Heart right ventricle (tissue), 16 donors: ENCODE data around the gene CLIP4. TPM values are rescaled to one million over a fixed set of nuclear protein-coding genes. Genes with fewer than 3 reads are reported as not detected.

ENCODE experiments used
- ATAC-seq, 8 donors: fragments of 200-7000 bp; cut with Tn5 transposase; one replicate each; pipeline ENCODE4 v1.9.1; 2020; ENCODE audit warnings: mild to moderate bottlenecking in 8 of 8, moderate library complexity in 8 of 8, moderate number of reproducible peaks in 1 of 8
- DNase-seq, 2 donors: peaks; one replicate each; pipeline ENCODE4 v3.0.0-alpha.2; 2020
- H3K27ac ChIP-seq, 10 donors: fragments of 200-600 bp; sonication (generic) in 2 of 10; one replicate each; pipeline versions ENCODE4 v1.5.0 to v1.8.0; 2020 to 2022; ENCODE audit warnings: mild to moderate bottlenecking in 3 of 10
- H3K27me3 ChIP-seq, 7 donors: fragments of 200-600 bp; one replicate each; pipeline ENCODE4 v1.8.0; 2021 to 2022; ENCODE audit warnings: mild to moderate bottlenecking in 2 of 7
- H3K36me3 ChIP-seq, 9 donors: fragments of 200-600 bp; sonication (generic) in 1 of 9; one replicate each; pipeline versions ENCODE4 v1.5.0 to v1.8.0; 2020 to 2022; ENCODE audit warnings: mild to moderate bottlenecking in 2 of 9
- H3K4me1 ChIP-seq, 9 donors: fragments of 200-600 bp; sonication (generic) in 1 of 9; one replicate each; pipeline versions ENCODE4 v1.5.0 to v1.8.0; 2020 to 2022; ENCODE audit warnings: mild to moderate bottlenecking in 4 of 9
- H3K4me3 ChIP-seq, 10 donors: fragments of 200-600 bp; sonication (generic) in 2 of 10; one replicate each; pipeline versions ENCODE4 v1.5.0 to v1.8.0; 2020 to 2022; ENCODE audit warnings: mild to moderate bottlenecking in 7 of 10, moderate library complexity in 2 of 10
- H3K9me3 ChIP-seq, 11 donors: fragments of 200-600 bp in 10 of 11; sonication (generic) in 2 of 11; one replicate each; pipeline versions ENCODE4 v1.5.0 to v1.8.0; 2013 to 2022; ENCODE audit warnings: mild to moderate bottlenecking in 2 of 11, control low read depth in 1 of 11, moderate library complexity in 1 of 11
- WGBS, 2 donors: extraction: QIAGEN DNeasy Blood & Tissue Kit; methylation state at CpG; one replicate each; pipeline ENCODE4 v1.1.7; 2013; ENCODE audit warnings: inconsistent platforms in 1 of 2; 5-methylcytosine and 5-hydroxymethylcytosine counted together
- intact Hi-C, 10 donors: fragments of 100-400 bp; cut with DNase I; formaldehyde crosslinking; loops; one replicate each; pipeline versions ENCODE4 v1.11.1 to v1.14.2; 2022
- polyA plus RNA-seq, 2 donors: library from polyadenylated mRNA; stranded (reverse); fragments of 200-250 nt; gene quantifications; one replicate each; pipeline ENCODE4 v1.2.3, GENCODE V29; 2013
- total RNA-seq, 10 donors: library from RNA; stranded (reverse); fragmentation: NEBNext Ultra II Directional in 3 of 10; extraction: Animal tissue kit (Norgen Biotek cat#: 25700) in 3 of 10; gene quantifications; one replicate each; pipeline versions ENCODE4 v1.2.1 to v1.2.4, GENCODE V29; 2021 to 2023
- TF ChIP-seq, protein P1 (sequence below), 9 donors: fragments of 200-600 bp; sonication (generic) in 2 of 9; IDR thresholded peaks; one replicate each; pipeline versions ENCODE4 v1.5.0 to v1.8.0; 2021 to 2022; ENCODE audit warnings: antibody characterized with exemption in 9 of 9, mild to moderate bottlenecking in 5 of 9, moderate library complexity in 1 of 9
- donor health status: Arrhythmogenic right ventricular cardiomyopathy.
- donor health status: ischemic (EF 13 %, LVEDD 7.1; RV severe dilation, severe dysfunction).
- donor health status: healthy with polysubstance abuse.
- donor health status: DM: no; HTN: yes; CAD: no.
- donor health status: DM: no; HTN: no; CAD: no.
- donor health status: ischemic (EF 25% LVEDD 6.9; RV normal size, moderate dysfunction).
- donor health status: ischemic (EF 25% LVEDD 5.7; RV mildly dilated, moderate dysfunction).
- donor health status: healthy.
- donor health status: DM: yes; HTN: yes; CAD: no.
- donor health status: Ischemic cardiomyopathy.
- donor health status: ischemic (EF 35%, LVEDD 5.7; RV mildly dilated, moderate dysfunction).
- donor health status: nonischemic (EF 11% LVEDD 7.7; RV severe dilation, severe dysfunction).
- donor health status: DM: yes; HTN: yes; CAD: no.
- donor health status: PGD.
- donor health status: ischemic (EF 29% LVEDD 5.4; RV normal size, mild dysfunction).
- donor health status: nonischemic (EF 23%, LVEDD 6.1; RV moderate dilation, normal function).

The CLIP4 gene
- total and polyA plus RNA-seq, 12 donors, result 8.3 to 55.2 (median 42.8) TPM

- H3K36me3 ChIP-seq, result no peaks in the 10 kb centered on the region
- no peak for ATAC-seq
- no peak for DNase-seq
- intact Hi-C loops, result no loop called here
- 77 to 80% methylated on average over 6 of the region's 6 CpGs for WGBS, 2 donors
- no peaks in the 10 kb centered on the region for H3K9me3 ChIP-seq
- H3K27ac ChIP-seq, result no peak overlapping the region
- peaks cover 0 to 1% (median 0%) of the 10 kb centered on the region in 9 donors for H3K4me1 ChIP-seq
- H3K27me3 ChIP-seq, result peaks cover 0 to 15% (median 0%) of the 10 kb centered on the region in 7 donors
- H3K4me3 ChIP-seq, result no peak overlapping the region
- TF ChIP-seq, protein P1, sequence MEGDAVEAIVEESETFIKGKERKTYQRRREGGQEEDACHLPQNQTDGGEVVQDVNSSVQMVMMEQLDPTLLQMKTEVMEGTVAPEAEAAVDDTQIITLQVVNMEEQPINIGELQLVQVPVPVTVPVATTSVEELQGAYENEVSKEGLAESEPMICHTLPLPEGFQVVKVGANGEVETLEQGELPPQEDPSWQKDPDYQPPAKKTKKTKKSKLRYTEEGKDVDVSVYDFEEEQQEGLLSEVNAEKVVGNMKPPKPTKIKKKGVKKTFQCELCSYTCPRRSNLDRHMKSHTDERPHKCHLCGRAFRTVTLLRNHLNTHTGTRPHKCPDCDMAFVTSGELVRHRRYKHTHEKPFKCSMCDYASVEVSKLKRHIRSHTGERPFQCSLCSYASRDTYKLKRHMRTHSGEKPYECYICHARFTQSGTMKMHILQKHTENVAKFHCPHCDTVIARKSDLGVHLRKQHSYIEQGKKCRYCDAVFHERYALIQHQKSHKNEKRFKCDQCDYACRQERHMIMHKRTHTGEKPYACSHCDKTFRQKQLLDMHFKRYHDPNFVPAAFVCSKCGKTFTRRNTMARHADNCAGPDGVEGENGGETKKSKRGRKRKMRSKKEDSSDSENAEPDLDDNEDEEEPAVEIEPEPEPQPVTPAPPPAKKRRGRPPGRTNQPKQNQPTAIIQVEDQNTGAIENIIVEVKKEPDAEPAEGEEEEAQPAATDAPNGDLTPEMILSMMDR (IDR thresholded peaks at IDR 0.05), result no peak
Observed at GRCh38 chr2:29218071-29218470, 102.9 kb downstream of the CLIP4 start.

DNA sequence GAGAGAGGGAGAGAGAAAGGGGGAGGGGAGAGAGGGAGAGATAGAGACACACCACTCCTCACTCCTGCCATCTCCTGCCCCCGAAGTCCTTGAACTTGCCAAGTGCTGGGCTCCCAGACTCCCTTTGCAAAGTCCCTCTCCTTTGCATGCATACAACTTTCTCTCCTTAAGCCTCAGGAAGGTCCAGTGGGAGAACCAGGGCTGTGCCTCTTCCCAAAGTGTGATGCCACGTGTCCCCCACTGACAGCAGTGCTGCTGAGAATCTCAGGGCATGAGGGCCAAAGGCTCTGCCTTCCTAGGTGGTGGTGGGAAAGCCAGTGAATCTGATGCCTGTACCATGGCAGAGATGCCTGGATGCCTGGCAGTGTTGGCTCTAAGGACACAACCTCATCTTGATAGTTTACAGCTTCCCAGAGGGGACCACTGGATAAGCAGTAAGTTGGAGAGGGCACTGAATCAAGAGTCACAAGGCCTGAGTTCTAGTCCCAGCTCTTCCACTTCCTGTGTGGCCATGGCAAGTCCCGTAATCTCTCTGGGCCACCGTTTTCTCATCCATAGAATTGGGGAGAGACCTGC is 103.4 kb downstream of the CLIP4 start:
- TF ChIP-seq, protein P1 (IDR thresholded peaks at IDR 0.05), result no peak
- ATAC-seq, result no peak

GRCh38 chr2:29219374-29219773 is 104.2 kb downstream of the CLIP4 start:
- intact Hi-C loops, result no loop called here
- no peak for DNase-seq
- peaks cover 0 to 14% (median 0%) of the 10 kb centered on the region in 9 donors for H3K4me1 ChIP-seq
- TF ChIP-seq, protein P1 (IDR thresholded peaks at IDR 0.05), result no peak
- ATAC-seq, result no peak
- no peak overlapping the region for H3K4me3 ChIP-seq
- no peaks in the 10 kb centered on the region for H3K36me3 ChIP-seq
- H3K27ac ChIP-seq, result no peak overlapping the region
- peaks cover 0 to 17% (median 0%) of the 10 kb centered on the region in 7 donors for H3K27me3 ChIP-seq
- WGBS, 2 donors, result 77 to 89% methylated on average over 4 of the region's 4 CpGs
- H3K9me3 ChIP-seq, result no peaks in the 10 kb centered on the region

More for the DNA sequence above, 103.4 kb downstream of the CLIP4 start:
- no peak overlapping the region for H3K4me3 ChIP-seq
- intact Hi-C loops, result no loop called here
- H3K36me3 ChIP-seq, result no peaks in the 10 kb centered on the region
- peaks cover 0 to 17% (median 0%) of the 10 kb centered on the region in 7 donors for H3K27me3 ChIP-seq
- 77 to 84% methylated on average over 4 of the region's 4 CpGs for WGBS, 2 donors
- no peak overlapping the region for H3K27ac ChIP-seq
- peaks cover 0 to 7% (median 0%) of the 10 kb centered on the region in 9 donors for H3K4me1 ChIP-seq
- no peaks in the 10 kb centered on the region for H3K9me3 ChIP-seq
- no peak for DNase-seq

- intact Hi-C loops, result no loop called here
- no peaks in the 10 kb centered on the region for H3K9me3 ChIP-seq
- ATAC-seq (no peak), DNase-seq (no peak)
- no peak overlapping the region for H3K27ac ChIP-seq
- TF ChIP-seq, protein P1 (IDR thresholded peaks at IDR 0.05), result no peak
- 78 to 88% methylated on average over 12 of the region's 12 CpGs for WGBS, 2 donors
- peaks cover 0 to 18% (median 0%) of the 10 kb centered on the region in 9 donors for H3K4me1 ChIP-seq
- H3K4me3 ChIP-seq, result no peak overlapping the region
- no peaks in the 10 kb centered on the region for H3K36me3 ChIP-seq
- peaks cover 0 to 25% (median 9%) of the 10 kb centered on the region in 7 donors for H3K27me3 ChIP-seq
Observed at GRCh38 chr2:29220506-29221270, 105.5 kb downstream of the CLIP4 start.
